Measurements from ENCODE around the gene CFI. TPM values are rescaled to one million over a fixed set of nuclear protein-coding genes. Genes with fewer than 3 reads are reported as not detected.

The CFI gene
- total and polyA plus RNA-seq, 2 of the 4 experiments (the other 2 are of a cell fraction), result 0.12 to 0.18 TPM

- no peak for ATAC-seq (ENCODE audit: low read depth)
- no peak overlapping the region for H3K9ac ChIP-seq (ENCODE audit: low read depth, low read length)
- DNase-seq, result no peak
- H3K4me2 ChIP-seq (ENCODE audit: low read depth, low read length), result no peak overlapping the region
- 83% methylated on average over 1 of the region's 1 CpG; no CpG with 5 or more reads in 1 of the 2 experiments for WGBS, 2 experiments (ENCODE audit: extremely low coverage in 2 of 2, insufficient read length in 1 of 2)
- H2BK120ac ChIP-seq (ENCODE audit: low read depth, low read length), result no peak overlapping the region
- 0 out of 2 replicates have a peak, but pooled peaks cover 2% of the 10 kb centered on the region for H3K36me3 ChIP-seq (ENCODE audit: control insufficient read depth, insufficient read depth, low read length)
- no peaks in the 10 kb centered on the region for H3K79me1 ChIP-seq (ENCODE audit: low read depth in 1 of 2, low read length in 2 of 2)
- no peak overlapping the region for H3K14ac ChIP-seq (replicated peaks; ENCODE audit: low read depth, low read length)
- in situ Hi-C loops (cut with MboI; ENCODE audit: low sequenced_read_pairs), result loop anchor here (10.0 kb wide), 1 partner anchor 106 kb away; the partner anchor contains the start of gene GAR1
- H2BK20ac ChIP-seq (ENCODE audit: low read depth, low read length), result no peak overlapping the region
- BruUV-seq (replicated peaks), result no TSS peak
- no peak overlapping the region for H2AFZ ChIP-seq (replicated peaks; ENCODE audit: low read length, poor library complexity)
- H4K5ac ChIP-seq (ENCODE audit: low read depth, low read length), result no peak overlapping the region
- H3K27me3 ChIP-seq (ENCODE audit: control insufficient read depth, insufficient read depth, low read length), result no peaks in the 10 kb centered on the region
- no peaks in the 10 kb centered on the region for H3K4me1 ChIP-seq (ENCODE audit: control insufficient read depth, insufficient read depth, low read length)
- H2AK9ac ChIP-seq (replicated peaks; ENCODE audit: low read depth, low read length, poor library complexity), result no peak overlapping the region
- no peak overlapping the region for H2BK5ac ChIP-seq (ENCODE audit: low read depth, low read length, poor library complexity, severe bottlenecking)
- H3K18ac ChIP-seq (ENCODE audit: low read depth, low read length), result no peak overlapping the region
- CTCF ChIA-PET, result no interaction called here
- TF ChIP-seq POLR2A (IDR thresholded peaks at IDR 0.05; ENCODE audit: low read depth, low read length) (no peak), MAZ (IDR thresholded peaks at IDR 0.05; ENCODE audit: borderline replicate concordance, low read depth, low read length) (no peak), SMC3 (IDR thresholded peaks at IDR 0.05; ENCODE audit: low read depth, low read length) (no peak)
- dilution Hi-C loops (cut with HindIII; ENCODE audit: low sequenced_read_pairs, unreplicated experiment), result no loop called here
- no peaks in the 10 kb centered on the region for H3K9me1 ChIP-seq (ENCODE audit: insufficient read depth, low read length)
- H4K20me1 ChIP-seq (ENCODE audit: insufficient read depth, low read length), result no peaks in the 10 kb centered on the region
- H3K56ac ChIP-seq (ENCODE audit: extremely low read depth, insufficient read depth, low read length), result no peak overlapping the region
- H3K27ac ChIP-seq (ENCODE audit: insufficient read depth, low read length), result no peak overlapping the region
- H3K23ac ChIP-seq (ENCODE audit: low read depth, low read length), result no peak overlapping the region
- POLR2A ChIA-PET (ENCODE audit: unreplicated experiment), result no interaction called here
- no peak overlapping the region for H4K8ac ChIP-seq (ENCODE audit: low read depth in 2 of 2, low read length in 2 of 2)
- no peak overlapping the region for H3K4ac ChIP-seq (ENCODE audit: low read depth, low read length)
- H3K9me3 ChIP-seq (ENCODE audit: control insufficient read depth, insufficient read depth, low read length), result no peaks in the 10 kb centered on the region
- H3K4me3 ChIP-seq (ENCODE audit: insufficient read depth, low read depth, low read length), result no peak overlapping the region
- H2BK15ac ChIP-seq (ENCODE audit: low read depth, low read length), result no peak overlapping the region
- no peak overlapping the region for H2AK5ac ChIP-seq (ENCODE audit: low read depth, low read length)
- intact Hi-C loops (cut with micrococcal nuclease), result no loop called here
- no peak overlapping the region for H4K91ac ChIP-seq (ENCODE audit: insufficient read depth, low read depth, low read length)
Measured at GRCh38 chr4:109708990-109709389, 92.8 kb downstream of the CFI start.
